NCI-H510A treated with DMSO at 0.1 percent for 48 hours (cell line): ENCODE data around the gene ALK.

ENCODE experiments used
- DNase-seq: peaks from one replicate; lab custom pipeline; 2025; lab: John Stamatoyannopoulos, UW

ALK gene

GRCh38 chr2:29526587-29527586, 394.5 kb downstream of the ALK start:
- DNase-seq: no peak

GRCh38 chr2:29525921-29526320, 395.5 kb downstream of the ALK start:
- DNase-seq: no peak

DNA sequence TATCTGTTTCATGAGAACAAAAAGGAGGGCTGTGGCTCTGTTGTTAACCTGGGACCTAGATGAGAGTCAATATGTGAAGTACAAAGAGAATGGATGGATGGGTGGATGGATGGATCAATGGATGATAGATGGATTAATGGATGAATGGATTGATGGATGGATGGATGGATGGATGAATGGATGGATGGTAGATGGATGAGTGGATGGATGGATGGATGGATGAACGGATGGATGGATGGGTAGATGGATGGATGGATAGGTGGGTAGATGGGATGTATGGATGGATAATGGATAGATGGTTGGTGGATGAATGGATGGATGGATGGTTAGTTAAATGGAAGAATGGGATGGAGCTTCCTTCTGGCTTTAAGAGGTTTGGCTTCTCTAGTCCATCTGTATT, 396.7 kb downstream of the ALK start:
- DNase-seq: no peak

DNA sequence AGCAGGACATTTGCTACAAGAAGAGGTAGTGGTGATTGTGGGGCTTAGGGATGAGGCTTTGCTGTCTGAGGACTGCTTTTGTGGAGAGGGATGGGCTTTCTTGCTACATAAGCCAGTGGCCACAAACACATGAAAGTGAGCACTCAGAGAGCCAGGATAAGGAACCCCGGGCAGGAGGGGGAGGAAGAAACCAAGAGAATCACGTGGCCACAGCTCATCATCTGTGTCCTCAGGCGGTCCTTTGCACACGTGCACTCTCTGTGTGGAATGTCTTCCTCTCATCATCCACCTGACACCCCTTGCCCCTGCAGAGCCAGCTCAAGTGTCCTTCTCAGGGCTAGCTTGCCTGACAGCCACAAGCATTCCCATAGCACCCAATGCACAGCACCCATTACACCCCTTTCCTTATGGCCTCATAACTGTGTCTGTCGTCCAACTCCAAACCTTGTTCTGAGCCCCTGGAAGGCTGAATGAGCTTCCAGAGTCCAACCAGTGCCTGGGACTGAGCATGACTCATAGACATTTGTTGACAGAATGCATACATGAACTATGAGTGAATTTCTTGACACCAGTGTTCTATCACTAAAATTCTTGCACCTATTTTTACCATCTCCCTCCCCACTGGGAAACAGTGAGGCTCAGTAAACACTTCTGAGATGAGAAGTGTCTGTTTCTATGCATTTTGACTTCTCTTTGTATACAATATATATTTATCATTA, 398.3 kb downstream of the ALK start:
- no peak for DNase-seq

DNA sequence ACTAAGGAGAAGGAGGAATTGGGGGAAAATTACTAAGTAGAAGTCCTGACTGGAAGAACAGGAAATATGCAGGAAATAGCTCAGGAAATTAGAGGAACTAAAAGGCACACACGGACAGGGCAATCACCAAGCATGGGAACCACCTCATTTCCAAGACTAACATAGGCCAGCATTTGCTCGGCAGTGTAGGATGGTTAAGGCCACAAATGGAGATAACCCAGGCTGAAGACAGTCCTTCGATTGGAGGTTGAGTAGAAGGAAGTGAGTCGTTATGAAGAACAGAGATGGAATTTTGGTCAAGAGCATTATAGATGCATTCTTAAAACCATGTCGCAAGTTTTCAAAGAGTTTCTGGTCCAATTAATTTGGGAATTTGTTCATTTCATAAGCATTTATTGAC, 401.4 kb downstream of the ALK start:
- DNase-seq: no peak

DNA sequence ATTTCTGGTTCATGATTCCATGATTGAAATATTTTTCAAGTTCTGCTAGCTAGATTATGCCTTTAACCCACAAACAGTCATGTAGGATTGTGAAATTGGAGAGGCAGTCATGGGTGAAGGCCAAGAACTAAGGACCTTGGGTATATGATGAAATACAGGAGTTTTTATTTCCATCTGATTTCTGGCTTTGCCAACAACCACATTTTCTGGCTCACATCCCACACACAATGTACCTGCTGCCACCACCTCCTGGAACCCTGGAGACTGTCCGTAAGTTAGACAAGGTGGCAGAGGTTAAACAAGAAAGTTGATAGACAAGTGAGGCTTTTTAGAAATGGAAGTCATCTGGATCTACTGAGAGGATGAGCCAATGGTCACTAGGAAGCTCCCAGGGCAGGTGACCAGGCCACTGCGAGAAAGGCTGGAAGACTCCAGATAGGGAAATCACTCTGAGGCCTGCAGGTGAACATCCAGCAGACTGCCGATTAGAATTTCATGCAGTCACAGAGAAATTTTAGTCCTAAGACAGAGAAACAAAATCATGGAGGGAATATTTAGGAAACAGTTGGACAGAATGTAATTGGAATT, 402.0 kb downstream of the ALK start:
- DNase-seq: no peak

- no peak for DNase-seq
Observed at GRCh38 chr2:29518646-29519337, 402.6 kb downstream of the ALK start.

GRCh38 chr2:29518010-29518409, 403.4 kb downstream of the ALK start:
- DNase-seq: no peak

DNA sequence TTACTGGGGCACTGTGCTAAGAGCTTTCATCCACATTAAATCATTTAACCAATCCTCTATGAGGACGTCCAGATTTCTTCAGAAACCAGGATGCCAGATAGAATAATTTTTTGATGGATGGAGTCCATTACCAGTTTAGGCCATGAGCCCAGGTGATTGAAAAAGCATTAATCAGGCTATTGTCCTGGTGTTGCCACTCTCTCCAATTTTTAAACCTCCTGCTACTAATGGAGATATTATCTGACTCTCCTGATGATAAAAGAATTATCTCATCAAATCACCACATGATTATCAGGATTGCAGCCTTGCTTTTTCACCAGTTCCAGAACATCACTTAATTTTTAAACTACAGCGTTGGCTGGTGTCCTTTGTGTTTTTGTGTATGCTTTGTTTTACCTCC, 404.0 kb downstream of the ALK start:
- DNase-seq: no peak

DNA sequence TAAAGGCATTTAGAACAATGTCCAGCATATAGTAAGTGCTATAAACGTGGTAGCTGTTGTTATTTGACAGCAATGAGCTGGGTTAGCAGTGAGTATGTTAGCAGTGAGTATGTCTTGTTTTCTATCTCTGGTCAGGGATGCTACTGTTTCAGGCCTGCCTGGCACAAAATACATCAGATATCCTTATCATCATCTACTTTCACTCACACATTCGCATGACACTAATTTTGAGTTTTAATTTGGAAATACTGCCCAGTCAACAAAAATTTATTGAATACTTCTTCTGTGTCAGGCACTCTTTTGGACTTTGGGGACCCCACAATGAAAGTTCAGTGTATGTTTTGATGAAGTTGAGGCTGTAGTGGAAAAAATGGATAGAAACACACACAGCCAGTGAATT, 404.6 kb downstream of the ALK start:
- no peak for DNase-seq

DNA sequence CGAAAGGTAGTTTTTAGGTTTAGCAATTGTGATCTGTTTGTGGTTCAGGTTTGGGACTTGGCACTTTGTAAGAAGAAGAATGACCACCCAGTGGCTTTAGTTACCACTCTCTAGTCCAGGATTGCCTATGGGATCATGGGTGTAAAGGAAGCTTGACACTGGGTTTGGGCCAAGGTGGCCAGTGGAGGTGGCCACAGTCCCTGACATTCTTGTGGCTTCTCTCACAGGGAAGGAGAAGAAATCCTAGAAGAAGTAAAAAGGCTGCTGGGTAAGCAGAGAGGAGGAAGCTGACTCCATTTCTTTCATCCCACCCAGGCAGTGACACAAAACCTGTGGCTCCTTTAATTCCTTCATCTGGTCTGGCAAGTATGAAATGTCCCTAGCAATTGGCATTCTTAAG, 411.5 kb downstream of the ALK start:
- no peak for DNase-seq

DNA sequence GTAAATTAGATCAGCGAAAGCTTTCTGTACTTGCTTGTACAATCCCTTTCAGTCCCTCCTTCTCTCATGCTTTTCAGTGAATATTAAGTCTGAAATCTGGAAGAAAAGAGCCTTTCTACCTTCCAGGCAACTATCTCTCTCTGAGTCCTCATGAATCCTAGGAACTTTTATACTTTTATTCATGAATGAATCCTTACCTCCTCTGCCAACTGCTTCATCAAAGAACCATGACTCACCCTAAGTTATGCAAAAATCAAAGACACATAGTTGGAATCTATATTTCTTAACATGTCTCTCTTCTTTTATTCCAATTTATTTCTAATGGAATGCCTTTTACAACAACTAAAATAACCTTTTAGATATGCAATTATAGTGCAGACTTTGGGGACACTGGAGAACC, 412.0 kb downstream of the ALK start:
- DNase-seq: no peak

GRCh38 chr2:29504746-29505145, 416.6 kb downstream of the ALK start:
- DNase-seq: no peak

GRCh38 chr2:29502460-29502911, 418.9 kb downstream of the ALK start:
- no peak for DNase-seq

DNA sequence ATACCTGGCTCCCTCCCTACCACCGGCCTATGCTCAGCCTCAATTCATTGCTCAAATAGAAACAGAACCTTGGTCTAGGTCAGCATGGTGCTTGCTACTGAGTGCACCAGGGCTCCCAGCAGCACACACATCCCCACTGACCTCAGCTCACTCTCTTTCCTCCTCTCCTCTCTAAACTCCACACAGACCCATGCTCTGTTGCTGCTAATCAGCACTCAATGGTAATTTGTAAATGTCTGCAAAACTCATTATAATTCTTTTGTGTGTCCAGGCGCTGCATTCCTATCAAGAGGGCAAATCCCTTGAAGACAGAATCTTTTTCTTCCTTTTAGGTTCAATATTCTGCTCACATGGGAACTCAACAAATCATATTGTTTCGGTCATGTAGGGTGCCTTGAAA, 424.0 kb downstream of the ALK start:
- DNase-seq: no peak

DNA sequence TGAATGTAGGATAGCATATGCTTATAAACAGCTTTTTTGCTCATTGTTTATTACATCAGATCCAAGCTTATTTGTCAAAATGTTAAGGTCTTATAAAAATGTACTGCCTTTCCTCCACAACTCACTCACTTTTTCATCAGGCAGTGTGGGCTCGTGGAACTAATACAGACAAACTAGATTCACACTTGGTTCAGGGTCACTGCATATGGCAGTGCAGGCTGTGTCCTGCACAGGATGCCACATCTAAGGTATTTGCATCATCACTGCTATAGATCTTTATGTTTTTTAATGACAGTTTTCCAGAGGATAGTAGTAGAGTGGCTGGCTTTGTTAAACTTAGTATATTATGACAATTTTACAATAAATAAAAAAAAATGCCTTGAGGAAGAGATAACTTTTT, 425.2 kb downstream of the ALK start:
- DNase-seq: no peak

DNA sequence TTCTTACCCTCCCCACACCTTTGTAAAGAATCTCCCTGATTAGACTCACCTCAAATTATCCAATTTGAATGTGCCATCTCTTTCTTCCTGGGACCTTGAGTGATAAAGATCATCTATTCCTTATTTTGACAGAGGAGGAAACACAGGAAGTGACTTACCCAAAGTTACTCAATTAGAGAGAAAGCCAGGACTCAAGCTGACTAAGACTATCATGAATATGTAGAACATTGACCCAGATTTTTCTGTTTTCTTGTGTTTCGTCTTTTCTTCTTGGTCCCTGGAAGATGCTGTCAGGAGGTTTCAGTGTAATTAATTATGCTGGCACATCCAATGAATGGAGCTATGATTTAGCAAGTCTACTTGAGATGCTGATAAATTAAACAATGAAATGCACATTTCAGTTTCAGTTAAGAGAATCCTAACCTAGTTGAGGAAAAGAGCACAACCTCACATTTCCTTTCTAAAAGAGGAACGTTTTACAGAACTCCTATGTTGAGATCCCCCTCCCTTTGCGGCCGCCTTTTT, 425.8 kb downstream of the ALK start:
- no peak for DNase-seq

DNA sequence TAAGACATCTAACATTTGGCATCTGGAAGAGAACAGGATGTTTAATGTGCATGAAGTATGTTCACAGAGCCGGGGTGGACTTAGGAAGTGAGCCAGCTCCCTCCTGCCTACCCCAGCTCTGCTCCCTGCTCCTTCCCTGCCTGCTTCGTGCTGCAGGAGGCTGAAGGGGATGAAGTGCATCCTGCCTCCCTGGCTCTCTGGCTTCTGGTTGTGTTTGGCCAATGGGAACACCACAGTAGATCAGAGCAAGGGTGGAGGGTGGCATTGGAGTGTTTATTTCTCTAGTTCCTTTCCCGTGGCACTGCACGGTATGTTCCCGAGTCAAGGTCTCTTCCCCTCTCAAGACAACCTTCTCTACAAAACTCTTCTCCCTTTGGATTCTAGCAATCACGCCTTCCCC, 426.3 kb downstream of the ALK start:
- no peak for DNase-seq

- no peak for DNase-seq
Observed at GRCh38 chr2:29492701-29493100, 428.7 kb downstream of the ALK start.

- no peak for DNase-seq
Observed at GRCh38 chr2:29490045-29490444, 431.3 kb downstream of the ALK start.

DNA sequence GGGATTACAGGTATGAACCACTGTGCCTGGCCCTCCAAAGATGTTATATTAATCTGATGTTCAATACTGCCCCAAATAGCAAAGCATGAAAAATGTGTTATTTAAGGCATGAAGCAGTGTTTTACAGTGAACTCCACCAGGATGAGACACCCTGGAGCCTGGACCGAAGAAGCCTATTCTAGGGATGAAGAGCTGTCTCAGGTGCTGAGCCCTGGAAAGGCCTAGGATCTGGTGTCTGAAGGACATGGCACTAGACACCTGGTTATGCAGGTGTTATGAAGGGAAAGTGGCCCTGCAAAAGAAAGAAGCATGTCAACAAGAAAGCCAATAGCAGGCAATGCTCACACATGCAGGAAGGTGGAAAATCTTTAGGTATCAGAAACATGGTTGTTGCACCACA, 431.8 kb downstream of the ALK start:
- DNase-seq: no peak

GRCh38 chr2:29487967-29488555, 433.3 kb downstream of the ALK start:
- no peak for DNase-seq
